Amniotic epithelial cell (primary cell): ENCODE data around the gene ATP5MG.
"Not testable (repeated sequence)": the region's sequence is repeated elsewhere in the genome, so short reads cannot be mapped to it uniquely, and the experiment has no call there.

ENCODE experiments used
- DNase-seq: peaks from one replicate; pipeline ENCODE4 v3.0.0-alpha.2; 2010; ENCODE audit warnings: low read depth

ATP5MG gene

GRCh38 chr11:118406599-118407166, 5.3 kb downstream of the ATP5MG start:
- DNase-seq, result no peak

DNA sequence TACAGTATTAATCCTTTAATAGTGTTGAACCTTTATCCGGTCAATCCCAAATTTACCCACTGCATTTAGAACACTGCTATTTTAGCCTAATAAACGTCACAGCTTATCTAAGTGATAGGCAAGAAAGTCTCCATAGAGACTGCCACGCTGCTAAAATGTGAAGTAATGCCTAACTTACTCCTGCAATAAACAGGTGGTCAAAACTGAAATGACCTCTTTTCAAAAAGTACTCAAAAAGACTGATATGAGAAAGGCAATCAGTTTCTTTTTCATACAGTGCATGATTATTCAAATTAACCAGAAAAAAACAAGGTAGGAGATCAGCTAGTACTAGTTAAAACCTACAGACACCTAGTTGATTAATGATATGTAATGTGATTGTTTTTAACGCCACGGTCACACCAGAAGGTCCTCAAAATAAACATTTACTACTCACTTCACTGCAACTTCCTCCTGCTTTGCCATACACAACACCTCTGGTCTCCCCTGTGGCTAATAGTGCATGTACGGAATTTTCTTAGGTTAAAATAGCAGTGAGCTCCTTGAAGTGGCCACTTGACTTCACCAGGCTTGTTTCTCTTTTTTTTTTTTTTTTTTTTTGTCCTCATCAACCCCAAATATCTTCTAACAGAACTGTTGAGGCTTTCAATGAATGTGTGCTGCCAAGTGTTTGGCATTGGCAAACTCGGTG, 8.8 kb downstream of the ATP5MG start:
- DNase-seq, result no peak

- no peak for DNase-seq
Measured at GRCh38 chr11:118411530-118411929, 10.1 kb downstream of the ATP5MG start.

GRCh38 chr11:118412921-118413320, 11.5 kb downstream of the ATP5MG start:
- no peak for DNase-seq

- no peak for DNase-seq
Measured at GRCh38 chr11:118415062-118415738, 13.8 kb downstream of the ATP5MG start.

DNA sequence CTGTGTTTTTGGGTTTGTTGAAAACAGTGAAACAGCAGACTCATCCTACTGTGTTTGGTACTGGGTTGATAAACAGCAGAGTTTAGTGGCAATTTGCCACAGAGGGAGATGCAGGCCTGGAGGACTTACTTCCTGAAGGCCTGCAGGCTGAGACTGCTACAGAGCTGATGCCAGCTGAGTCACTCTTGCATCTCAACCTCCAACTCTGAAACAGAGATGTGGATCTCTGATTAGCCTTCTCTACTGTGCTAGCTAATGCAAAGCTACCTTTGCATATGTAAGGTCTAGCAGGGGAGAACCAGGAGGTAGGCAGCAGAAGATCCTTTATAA, 14.3 kb downstream of the ATP5MG start:
- DNase-seq, result peak; percentile 99

DNA sequence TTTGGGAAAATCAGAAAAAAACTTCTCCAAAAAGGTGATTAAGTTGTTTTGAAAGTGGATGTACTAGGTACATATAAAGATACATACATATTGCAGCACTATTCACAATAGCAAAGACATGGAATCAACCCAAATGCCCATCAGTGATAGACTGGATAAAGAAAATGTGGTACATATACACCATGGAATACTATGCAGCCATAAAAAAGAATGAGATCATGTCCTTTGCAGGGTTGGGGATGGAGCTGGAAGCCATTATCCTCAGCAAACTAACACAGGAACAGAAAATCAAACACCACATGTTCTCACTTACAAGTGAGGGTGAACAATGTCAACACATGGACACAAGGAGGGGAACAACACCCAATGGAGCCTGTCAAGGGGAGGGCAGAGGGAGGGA, 15.5 kb downstream of the ATP5MG start:
- not testable (repeated sequence) for DNase-seq

DNA sequence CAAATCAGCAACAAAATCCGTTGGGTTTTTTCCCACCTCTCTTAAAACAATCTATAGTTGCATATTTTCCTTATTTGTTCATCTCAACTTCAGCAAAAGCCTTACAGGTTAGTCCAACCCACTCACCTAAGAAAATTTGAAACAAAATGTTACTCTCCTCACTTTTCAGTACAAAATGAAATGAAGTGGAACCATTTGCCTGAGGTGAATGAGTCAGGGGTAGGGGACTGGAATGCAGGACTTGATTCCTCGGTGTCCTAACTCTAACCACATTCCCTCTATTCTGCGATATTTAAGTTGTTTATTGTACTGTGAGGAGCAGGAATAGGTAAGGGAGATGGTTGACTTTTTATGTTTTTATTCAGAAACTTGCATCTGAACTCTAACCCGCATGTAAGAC, 16.4 kb downstream of the ATP5MG start:
- DNase-seq, result no peak

- no peak for DNase-seq
Measured at GRCh38 chr11:118418766-118419165, 17.4 kb downstream of the ATP5MG start.

GRCh38 chr11:118427707-118428106, 26.3 kb downstream of the ATP5MG start:
- no peak for DNase-seq

- no peak for DNase-seq
Measured at GRCh38 chr11:118430956-118431355, 29.6 kb downstream of the ATP5MG start.

DNA sequence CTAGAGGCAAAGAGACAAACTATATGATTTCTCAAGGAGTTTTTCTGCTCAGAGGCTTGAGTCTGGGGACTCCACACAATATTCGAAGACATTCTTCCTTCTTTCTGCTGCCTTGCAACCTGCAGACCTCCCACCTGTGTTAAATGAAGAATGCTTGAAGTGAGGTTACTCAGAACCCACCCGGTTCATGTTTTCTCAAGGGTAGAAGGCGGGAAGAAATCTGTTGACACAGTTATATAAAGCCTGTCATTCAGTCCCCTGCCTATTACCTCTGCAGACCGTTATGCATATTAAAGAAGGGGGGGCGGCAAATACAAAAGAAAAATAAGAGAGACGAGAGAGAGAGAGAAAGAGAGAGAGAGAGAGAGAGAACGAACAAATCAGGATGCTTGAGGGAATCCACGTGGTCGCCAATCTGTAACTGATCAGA, 32.7 kb downstream of the ATP5MG start:
- DNase-seq, result peak; percentile 36

- peak; percentile 41 for DNase-seq
Measured at GRCh38 chr11:118434553-118435289, 33.3 kb downstream of the ATP5MG start.

DNA sequence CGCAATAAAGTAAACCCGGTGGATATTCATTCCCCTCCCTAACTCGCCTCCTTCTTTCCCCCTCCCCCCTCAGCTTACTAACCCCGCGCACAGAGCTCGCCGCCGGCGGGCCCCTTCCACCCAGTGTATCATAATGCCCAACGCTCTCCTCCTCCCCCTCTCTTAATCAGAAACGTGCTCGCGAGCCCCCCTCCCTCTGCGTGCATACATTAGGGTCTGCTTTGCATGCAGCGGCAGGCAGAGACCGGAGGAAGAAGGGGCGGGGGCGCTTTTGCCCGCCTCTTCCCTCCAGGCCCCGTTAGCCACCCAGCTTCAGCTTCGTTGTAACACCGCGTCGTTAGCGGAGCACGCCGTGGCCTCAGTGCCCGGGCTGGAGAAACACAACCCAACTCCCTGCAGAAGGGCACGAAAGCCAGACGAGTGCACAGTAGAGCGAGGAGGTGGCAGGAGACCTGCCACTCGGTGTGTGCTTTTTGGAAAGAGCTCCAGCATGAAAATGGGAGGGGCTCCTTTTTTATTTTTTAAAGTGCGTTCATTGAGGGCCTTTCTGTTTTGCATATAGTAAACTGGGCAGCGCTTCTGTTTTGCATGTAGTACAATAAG, 34.0 kb downstream of the ATP5MG start:
- peak; percentile 31 for DNase-seq

GRCh38 chr11:118435893-118436624, 34.7 kb downstream of the ATP5MG start, which contains the start of gene KMT2A:
Gene KMT2A (plus strand): TSS chr11:118436492. CDS start chr11:118436513, 21 bp downstream.
- DNase-seq, result peak; percentile 96

DNA sequence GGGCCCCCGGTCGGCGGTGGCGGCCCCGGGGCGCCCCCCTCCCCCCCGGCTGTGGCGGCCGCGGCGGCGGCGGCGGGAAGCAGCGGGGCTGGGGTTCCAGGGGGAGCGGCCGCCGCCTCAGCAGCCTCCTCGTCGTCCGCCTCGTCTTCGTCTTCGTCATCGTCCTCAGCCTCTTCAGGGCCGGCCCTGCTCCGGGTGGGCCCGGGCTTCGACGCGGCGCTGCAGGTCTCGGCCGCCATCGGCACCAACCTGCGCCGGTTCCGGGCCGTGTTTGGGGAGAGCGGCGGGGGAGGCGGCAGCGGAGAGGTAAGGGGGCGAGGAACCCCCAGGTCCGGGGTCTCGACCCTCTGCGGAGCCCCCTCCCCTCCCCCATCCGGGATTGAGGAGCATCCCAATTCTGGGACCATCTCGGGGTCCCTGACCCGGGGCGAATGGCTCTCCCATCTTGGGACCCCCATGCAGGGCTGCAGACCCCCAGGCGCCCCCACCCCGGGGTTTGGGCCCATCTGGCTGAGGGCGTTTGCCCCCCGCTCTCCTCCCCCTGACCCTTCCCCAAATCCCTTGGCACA, 35.3 kb downstream of the ATP5MG start:
- no peak for DNase-seq

DNA sequence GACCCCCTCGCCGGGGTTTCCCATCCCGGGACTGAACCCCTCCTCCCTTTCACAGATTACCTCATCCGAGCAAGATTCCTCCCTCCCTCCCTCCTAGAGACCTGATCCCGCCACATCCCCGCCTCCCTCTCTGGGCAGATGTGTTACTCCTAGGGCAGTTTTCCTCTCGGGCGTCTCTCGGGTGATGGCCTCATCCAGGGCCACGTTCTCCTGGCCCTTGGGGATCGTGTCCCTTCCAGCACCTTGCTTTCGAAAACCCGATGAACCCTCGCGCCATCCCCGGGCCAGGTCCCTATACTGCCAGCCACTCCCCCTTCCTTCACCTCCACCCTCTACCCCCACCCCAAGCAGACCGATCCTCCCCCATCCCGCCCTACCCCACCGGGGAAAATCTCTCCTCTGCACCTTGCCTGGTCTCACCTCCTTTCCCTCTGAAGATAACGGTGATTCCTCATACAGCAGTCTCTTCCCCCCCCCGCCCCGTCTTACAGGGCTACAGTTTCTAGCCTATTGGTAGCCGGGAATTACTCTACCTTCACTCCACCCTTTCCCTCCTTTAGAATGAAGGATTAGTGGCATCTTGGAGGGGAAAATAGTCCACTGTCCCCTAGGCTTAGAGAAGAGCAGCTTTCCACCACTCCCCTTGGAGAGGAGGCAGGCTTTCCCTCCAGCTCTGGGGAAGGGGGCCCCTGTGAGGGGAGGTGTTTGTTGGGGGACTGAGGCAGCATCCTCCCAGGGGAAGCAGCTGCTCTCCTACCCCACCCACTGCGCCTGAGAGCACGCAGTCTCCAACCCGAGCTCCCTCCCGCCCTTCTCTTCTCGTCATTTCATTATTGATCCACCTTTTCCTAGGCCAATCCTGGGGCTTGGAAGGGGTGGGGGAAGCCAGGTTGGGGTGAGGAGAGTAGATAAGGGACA, 36.1 kb downstream of the ATP5MG start:
- DNase-seq, result peak; percentile 47

DNA sequence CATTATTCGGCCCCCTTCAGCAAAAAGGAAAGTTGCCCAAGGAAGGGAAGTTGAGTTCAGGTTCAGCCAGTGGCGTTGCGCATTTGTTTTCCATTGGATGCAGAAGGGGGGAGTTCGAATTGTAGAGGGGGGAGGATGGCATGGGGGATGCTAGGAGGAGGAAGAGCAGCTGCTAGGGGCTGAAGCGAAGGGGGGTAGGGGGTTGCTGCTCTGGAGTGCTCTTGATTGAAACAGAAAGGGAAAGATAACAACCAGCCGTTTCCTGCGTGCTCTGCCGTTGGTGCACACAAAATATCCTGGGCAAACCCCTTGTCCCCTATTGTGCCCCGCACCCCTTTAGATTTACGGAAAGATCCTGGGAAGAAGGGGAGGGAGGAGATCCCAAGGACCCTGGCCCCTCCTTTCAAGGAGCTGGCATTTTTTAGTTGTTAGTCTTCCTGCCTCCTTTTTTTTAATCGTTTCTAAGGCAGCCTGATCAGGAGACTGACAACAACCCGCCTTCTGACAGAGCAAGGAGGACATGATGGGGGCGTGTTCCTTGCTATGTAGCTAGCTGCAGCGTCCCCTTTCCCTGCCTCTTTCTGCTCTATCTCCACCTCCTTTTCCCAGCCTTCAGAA, 37.0 kb downstream of the ATP5MG start:
- peak; percentile 88 for DNase-seq

DNA sequence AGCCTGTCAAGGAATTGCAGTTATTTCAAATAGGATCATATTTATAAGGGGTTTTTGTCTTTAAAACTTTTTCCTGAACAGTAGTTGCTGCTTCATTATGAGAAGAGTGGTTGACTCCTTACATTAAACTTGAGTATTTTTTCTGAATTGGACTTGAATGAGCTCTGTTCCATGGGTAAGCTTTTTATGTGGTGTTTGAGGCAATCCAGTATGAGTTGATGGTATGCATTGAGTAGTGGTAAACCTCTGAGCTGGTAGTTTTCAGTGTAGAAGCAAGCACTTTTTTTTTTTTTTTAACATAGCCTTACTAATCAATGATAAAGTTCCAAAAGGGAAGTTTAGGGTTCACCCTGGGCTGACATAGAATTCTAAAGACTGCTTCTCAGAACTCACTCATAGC, 38.2 kb downstream of the ATP5MG start:
- no peak for DNase-seq
